ENCODE data around the gene BTRC.

Gene BTRC

DNA sequence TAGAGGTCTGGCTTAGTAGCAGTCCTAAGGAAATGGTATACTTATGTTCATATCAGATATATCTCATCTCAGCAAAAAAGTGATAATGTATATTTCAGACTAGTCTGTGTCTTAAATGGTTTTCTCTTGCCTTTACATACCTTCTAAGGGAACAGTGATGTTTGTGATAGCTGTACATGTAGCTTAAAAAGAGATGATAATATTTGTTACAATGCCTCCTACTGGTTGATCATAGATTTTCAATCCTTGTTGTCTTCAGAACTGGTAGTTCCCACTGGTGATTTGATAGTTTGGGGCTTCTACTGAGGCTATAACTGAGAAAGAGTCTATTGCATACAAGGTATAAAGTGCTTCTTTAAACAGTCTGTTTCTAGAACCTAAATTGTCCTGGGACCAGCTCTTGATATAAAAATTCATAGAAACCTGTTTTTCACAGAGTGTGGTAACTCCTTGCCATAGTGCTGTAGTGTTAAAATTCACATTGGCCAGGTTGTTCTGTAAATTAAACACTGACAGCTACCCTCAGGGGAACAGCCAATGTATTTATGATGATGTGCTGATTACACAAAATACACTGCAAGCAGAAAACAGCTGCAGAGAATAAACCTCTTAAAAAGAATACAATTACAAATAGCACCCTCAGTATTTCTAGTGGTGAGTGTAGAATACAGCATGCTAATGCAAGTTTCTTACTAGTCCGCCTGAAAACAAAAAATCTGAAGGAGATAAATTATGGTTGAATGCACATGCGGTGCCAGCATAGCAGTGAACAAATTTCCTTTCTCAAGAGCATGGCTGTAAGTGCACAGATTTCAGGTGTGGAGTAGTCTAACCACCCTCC is 90.3 kb downstream of the BTRC start:
- DNase-seq (ENCODE audit: low read depth in 2 of 2): no peak

DNA sequence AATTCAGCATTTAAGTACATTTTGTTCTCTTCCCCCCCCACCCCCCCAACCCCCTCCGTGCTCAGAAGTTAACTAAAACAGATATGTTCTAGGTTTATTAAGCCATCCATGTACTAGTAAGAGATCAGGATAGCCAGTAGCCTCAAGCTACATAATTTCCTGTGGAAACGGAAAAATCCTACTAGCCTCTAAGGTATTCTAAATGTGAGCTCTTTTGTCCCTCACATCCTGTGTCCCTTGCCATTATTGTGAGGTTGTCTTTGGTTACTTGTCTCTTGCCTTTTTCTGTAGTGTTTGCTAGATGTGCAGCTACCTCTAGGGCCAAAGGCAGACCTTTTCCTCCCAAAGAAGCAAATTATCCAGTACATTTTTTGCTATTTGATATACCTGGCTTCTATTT is 92.1 kb downstream of the BTRC start:
- no peak for DNase-seq (ENCODE audit: low read depth in 2 of 2)

DNA sequence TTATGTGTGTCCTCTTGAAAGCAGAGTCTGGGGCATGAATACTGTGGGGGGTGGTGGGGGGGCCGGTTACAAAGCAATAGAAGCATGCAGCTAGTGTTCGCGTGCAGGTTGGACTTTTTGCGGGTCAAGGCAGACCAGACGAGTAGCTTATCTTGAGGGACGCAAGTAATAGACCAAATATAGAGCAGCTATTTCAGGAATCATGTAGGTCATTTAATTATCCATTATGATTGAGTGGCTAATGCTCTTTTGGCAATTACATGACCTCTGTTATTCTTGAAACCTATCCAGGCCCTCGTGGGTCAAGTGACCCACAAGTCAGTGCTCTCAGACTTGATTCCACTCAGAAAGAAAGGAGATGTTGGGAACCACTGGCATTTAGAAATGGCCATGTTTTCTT is 93.0 kb downstream of the BTRC start:
- DNase-seq (ENCODE audit: low read depth in 2 of 2): no peak

DNA sequence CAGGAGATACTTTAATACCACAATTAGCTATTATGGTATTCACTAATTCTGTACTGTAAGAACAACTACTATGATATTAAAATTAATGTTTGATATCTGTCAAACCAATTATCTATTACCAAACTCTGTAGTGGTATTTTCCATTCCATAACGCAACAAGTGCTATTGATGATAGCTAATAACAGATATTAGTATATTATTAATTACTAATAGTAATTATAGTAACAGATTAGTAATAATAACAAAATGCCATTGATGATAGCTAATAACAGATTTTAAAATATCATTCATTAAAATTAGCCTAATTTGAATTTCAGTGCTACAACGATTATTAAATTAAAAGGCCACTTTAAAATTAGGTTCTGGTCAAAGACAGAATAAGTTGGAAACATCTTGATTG is 93.5 kb downstream of the BTRC start:
- DNase-seq (ENCODE audit: low read depth in 2 of 2): no peak

DNA sequence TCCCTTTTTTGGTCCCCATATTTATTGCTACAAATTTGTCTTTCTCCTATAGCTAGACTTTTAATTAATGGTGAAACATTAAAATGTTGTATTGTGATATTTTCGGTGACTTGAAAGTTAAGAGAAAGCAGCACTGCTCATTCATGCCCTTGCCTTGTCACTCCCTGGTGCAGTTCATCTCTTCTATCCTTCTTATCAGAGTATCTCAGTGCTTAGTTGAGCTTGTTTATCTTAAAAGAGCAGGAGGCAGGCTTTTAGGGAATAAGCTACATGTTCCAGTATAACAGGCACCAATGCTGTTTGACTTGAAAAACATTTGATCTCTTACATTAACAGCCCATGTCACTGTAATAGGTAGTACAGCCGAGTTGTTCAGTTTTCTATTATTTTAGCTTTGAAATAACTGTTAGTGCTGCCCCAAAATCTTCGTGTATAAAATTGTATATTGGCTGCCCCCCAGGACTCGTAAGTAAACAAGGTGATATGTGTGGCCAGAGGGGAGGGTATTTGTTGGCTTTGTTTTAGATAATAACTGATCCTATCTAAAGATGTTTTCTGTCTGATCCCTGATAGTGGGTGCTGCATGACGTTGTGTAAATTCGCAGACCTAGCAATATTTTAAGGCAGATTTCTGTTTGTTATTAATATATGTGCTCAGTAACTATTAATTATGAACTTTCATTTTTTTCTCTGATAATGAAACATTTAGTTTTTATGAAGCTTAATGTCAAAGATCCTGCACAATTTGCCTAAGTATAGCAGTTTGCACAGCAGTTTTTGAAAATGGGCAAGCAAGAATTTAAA is 96.5 kb downstream of the BTRC start:
- DNase-seq (ENCODE audit: low read depth in 2 of 2): no peak

DNA sequence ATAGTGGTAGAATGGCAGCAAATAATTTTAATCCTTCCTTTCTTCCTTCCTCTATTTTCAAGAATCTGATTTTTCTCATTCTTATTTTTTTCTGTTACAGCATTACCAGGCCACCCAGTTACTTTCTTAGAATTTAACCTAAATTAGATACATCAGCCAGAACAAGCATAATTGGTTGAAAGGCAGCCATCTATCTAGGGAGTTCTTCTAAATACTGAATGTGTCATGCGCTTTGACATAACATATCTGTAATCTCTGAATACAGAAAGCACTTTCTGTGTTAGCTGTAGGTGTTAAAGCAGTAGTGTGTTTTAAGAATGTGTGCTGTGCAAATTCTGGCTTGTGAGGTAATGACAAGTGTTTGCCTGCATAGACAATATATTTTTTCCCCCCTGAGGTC is 97.3 kb downstream of the BTRC start:
- DNase-seq (ENCODE audit: low read depth in 2 of 2): no peak

DNA sequence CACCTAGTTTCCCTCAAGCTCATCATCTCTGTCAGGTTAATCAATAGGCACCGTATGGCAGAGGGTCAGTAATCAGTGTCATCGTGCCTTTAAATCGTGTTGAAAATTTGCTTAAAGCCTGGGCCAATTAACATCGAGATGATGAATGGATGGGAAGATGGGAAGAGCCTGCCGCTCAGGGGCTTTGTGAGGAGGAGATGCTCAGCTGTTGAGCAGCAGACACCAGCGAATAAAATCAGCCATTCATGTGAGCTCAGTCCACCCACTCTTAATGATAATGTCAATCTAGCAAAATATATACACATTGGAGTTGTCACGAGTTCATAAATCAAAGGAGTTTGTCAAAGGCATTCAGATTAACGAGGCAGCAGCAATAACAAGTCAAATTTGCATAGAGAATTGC is 97.7 kb downstream of the BTRC start:
- no peak for DNase-seq (ENCODE audit: low read depth in 2 of 2)

DNA sequence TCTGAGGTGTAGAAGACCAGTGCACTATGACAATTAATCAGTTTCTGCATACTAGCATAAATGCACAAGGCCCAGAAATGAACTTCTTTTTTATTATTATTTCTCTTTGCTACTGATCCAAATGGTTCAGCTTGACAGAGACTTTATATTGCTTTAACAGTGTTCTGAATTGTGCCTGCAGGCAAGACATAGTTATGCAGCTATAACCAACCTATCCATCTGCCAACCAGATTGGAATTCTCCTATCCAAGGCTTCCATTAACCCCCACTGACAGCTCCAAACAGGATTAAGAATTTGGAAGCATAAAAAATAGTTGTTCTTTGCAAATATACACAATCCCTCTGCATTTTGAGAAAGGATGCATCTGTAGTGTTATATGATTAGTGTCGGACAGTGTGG is 98.2 kb downstream of the BTRC start:
- DNase-seq (ENCODE audit: low read depth in 2 of 2): no peak

DNA sequence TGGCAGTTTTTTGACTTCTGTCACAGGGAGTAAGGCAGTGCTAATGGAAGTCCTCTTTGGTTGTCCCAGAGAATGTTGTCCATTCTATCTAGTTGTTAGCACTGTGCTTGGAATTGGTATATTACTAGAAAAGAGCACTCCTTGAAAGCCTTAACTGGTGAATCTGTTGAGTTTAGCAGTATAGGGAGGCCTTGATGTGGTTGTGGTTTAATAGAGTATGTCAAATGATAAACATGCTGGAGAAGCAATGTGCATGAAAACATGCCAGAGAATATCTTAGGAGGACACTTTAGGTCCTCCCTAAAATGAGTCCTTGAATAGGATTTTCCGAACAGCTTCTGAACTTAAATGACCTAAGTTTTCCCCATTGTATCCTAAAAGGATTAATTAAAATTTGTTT is 98.6 kb downstream of the BTRC start:
- no peak for DNase-seq (ENCODE audit: low read depth in 2 of 2)

DNA sequence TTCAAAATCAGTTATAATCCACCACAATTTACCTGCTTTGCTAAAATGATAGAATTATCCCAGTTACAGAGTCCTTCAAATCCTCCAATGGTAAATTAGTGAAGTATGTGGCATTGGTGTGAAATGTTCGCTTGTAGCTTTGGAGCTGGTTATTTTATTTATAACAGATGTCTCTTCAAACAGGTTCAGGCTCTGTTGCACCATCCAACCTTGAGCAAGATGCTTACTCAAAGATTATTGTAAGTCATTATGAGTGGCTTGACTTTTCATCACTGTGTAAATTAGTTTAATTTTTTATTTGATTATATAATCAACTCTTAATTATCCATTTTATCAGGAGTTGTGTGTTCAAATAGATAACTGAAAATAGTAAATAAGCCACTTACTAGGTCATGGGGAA is 99.4 kb downstream of the BTRC start:
- DNase-seq (ENCODE audit: low read depth in 2 of 2): no peak

DNA sequence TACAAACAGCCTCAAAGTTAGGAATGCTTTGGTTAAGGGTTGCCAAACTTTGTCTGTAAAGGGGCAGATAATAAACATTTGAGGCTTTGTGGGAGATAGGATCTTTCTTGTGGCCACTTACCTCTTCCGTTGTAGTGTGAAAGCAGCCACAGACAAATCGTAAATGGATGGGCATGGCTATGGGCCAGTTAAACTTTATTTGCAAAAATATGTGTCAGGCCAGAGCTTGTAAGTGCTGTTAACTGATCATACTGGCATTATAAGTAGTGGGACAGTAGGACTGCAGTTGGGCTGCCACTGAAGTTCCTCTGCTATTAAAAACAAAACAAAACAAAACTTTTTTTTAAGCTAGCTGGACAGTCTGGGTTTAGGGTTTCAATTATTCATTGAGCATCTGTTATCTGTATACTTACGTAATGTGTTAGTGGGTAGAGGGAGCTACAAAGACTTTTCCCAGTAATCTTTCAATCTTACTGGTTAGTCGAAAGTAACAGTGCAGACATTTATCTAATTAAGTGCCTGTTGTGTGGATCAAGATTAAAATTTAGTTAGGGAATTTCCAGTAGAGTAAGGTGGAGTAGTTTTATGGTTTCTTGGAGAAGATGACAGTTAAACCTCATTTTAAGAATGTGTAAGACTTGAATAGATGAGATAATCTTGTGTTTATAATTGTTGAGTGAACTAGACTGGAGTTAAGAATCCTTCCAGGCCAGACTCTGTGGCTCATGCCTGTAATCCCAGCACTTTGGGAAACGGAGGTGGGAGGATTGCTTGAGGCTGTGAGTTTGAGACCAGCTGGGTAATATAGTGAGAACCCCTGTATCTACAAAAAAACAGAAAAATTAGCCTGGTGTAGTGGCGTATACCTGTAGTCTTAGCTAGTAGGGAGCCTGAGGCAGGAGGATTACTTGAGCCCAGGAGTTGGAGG is 100.1 kb downstream of the BTRC start:
- no peak for DNase-seq (ENCODE audit: low read depth in 2 of 2)

DNA sequence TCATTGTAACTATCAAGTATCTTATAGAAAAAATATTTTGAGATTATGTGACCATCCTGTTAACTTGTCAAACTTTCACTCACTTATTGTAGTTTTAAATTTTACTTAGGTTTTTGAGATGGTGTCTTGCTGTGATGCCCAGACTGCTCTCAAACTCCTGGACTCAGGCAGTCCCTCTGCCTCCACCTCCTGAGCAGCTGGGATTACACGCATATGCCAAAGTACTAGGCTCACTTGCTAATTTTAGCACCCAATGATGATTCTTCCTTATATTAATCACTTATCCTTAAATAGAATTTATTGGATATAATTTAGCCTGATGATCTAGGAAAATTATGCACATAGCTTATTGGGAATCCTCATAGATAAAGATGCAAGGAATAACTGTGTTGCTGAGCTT is 104.9 kb downstream of the BTRC start:
- DNase-seq (ENCODE audit: low read depth in 2 of 2): no peak

DNA sequence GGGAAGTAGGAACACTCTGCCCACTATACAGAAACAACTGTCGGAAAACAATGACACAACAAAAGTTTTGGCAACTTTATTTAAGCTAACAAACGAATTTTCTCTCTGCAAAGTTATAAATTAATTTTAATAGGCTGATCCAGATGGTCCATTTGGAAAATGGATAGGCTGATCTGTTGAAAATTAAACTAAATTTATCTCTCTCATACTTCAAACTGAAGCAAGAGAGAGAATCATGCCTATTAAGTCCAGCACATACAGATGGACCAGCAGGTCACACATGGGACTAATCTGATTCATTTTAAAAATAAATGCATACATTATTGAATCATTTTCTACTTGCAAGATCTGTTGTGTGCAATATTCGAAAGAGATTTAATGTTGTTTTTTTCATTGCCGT is 110.1 kb downstream of the BTRC start:
- DNase-seq (ENCODE audit: low read depth in 2 of 2): no peak

DNA sequence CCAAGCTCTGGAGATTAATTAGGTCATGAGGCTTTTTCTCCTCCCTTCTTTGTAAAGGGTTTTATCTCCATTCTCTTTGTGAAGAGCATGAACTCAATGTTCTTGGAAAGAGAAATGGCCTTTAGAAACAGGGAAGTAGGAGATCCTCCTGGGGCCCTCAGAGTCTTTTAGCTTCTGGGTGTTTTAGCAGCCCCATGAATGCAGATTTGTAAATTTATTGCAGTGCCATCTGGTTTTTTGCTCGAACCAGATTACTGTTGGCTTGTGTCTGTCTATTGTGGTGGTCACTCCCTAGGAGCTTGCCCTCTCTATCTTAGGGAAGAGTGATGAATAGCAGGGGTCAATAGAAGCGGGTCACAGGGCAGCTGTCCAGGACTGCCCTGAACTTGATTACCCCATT is 110.6 kb downstream of the BTRC start:
- DNase-seq (ENCODE audit: low read depth in 2 of 2): no peak

DNA sequence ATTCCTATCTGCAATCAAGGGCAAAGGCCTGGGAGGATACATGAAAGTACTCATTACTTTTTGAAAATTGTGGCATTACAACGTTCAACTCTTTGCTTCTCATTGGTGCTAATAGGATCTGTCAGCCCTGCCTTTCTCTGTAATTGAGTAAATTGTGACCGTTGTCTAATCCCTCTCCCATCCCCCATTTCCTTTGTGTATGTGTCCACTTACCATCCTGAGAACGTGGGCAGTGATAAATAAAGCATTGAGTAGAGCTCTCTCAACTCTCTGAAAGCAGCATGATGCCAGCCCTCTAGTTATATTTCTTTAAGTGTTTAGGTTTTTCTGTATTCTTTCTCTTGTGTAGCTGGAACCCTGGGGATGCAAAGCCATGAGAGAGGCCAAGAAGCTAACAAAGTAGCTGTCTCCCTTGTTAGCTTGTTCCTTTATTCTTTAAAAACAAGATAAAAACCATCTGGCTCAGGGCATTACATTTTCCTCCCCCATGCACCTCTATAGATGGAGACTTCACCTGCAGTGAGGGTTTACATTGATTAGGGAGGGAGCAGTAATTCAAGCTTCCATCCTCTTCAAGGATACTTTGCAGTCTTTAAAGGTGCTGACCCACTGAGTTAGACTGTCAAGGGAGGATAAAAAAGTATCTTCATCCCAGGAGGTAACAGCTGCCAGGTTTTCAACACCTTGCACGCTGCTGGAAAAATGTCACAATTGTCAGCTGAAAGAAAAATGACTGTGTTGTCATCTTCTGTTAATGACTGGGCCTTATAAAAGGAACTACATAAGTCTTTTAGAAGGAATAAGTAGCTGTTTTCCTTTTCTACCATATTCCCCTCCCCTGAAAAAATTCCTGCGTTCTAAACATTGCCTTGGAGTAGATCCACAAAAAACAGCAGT is 112.3 kb downstream of the BTRC start:
- no peak for DNase-seq (ENCODE audit: low read depth in 2 of 2)

DNA sequence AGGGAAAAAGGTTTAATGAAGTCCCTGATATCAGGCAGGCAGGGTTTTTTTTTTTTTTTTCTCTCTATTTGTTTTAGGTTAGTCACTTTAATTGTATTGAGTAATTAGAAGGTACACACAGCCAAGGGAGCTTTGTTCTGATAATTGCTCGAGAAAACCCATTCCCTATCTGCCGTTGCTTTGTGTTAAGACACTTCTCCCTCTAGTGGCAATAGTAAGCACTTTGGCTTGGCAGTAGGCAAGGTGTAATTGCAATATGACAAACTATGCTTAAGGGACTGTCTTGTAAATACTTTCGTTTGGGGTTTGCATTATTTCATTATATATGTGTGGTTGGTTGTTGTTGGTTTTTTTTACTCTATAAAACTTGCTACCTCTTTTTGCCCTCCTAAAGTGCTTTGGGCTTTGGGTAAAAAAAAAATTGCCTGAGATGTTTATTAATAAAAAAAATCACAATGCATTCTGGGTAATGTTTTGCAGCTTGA is 113.4 kb downstream of the BTRC start:
- peak in 1 of 2 donors; percentile 2 for DNase-seq (ENCODE audit: low read depth in 2 of 2)

DNA sequence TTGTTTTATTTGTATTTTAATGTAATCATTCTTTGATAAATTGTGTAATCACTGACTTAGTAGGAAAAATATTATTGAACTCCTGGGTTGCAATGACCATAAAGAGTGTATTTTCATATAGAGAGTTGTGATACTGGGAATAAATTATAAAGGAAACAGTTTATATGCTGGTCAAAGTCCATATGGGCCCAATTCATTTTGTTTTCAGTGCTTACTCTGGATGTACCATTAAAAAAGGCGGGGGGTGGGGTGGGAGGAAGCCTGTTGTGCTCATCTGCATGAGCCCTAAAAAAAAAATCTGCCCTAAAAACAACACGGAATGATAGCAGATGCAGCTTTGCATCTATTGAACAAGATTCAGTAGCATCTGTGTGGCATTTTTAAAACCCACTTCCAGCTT is 114.2 kb downstream of the BTRC start:
- no peak for DNase-seq (ENCODE audit: low read depth in 2 of 2)

DNA sequence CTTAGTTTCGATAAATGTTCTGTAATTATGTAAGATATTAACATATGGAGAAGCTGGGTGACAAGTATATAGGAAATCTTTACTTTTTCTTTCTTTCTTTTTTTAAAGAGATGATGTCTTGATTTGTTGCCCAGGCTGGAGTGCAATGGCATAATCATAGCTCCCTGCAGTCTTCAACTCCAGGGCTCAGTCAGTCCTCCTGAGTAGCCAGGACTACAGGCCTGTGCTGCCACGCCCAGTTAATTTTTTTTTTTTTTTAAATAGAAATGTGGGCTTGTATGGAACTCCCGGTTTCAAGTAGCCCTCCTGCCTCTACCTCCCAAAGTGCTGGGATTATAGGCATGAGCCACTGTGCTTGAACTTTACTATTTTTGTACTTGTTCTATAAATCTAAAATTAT is 122.4 kb downstream of the BTRC start:
- no peak for DNase-seq (ENCODE audit: low read depth in 2 of 2)

DNA sequence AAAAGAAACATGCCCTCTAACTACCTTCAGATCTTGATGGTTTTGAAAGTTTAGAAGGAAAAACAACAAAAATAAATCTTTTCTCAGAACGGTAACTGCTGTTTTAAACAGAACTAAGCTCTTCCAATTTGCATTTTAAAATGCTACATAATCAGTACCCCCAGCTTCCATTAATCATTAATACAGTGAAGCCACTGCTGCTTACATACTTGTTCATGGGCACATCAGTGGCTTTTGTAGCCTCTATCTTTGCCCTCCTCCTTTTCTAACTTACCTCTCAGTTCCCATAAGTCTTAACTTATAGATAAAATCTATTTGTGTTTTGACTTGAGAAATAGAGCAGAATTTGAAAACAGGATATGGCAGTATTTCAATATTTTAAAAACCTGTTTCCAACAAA is 125.0 kb downstream of the BTRC start:
- DNase-seq (ENCODE audit: low read depth in 2 of 2): no peak

DNA sequence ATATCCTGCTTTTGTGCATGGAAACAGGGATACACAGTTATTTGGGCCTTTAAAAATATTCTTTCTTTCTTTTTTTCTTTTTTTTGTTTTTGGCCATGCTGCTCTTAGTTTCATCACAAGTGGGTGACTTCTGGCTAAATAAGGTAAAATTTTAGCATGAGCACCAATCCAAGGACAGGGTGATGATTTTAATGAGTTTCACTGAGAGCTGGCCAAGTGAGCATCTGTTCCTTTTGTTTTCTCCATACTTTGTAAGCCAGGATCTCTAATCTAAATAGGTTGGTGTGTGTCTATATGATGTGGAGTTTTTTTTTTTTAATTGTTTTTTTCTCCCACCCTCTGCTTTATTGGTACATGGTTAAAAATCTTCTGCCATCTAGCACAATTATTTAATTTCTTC is 127.3 kb downstream of the BTRC start:
- DNase-seq (ENCODE audit: low read depth in 2 of 2): no peak

DNA sequence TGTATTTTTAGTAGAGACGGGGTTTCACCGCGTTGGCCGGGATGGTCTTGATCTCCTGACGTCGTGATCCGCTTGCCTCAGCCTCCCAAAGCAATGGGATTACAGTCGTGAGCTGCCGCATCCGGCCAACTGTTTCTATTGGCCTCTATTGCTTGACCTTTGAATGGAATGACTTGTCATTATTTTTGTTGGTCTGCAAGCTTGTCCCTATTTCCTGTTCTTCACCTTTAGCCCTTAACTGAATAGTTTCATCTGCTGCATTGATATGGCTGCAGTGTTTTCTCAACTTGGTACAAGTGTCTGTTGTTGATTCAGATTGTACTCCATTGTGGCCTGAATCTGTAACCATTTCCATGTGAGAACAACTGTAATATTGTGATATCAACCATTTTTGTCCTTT is 128.6 kb downstream of the BTRC start:
- no peak for DNase-seq (ENCODE audit: low read depth in 2 of 2)

Data from activated CD4-positive, alpha-beta T cell treated with anti-CD3 and anti-CD28 coated beads for 24 hours (primary cell).